K562 (cell line): ENCODE results near the gene POLR2A. TPM values are rescaled to one million over a fixed set of nuclear protein-coding genes. Genes with fewer than 3 reads are reported as not detected.

Experiments
- BMI1 ChIP-seq: fragments of 150-350 bp; IDR thresholded peaks from 2 replicates; pipeline ENCODE4 v1.6.1; 2014; ENCODE audit warnings: low read length
- CTCF ChIP-seq, 3 experiments: IDR thresholded peaks in 2 of 3; conservative IDR thresholded peaks in 1 of 3; 2 replicates each; pipeline ENCODE4 v1.5.1; 2011 to 2012; ENCODE audit warnings: low read length in 3 of 3, mild to moderate bottlenecking in 3 of 3, control low read depth in 2 of 3, improper control_type of control experiment in 1 of 3, inconsistent platforms in 1 of 3, low read depth in 1 of 3, mixed read lengths in 1 of 3, moderate library complexity in 1 of 3; ENCODE audit not compliant: insufficient read depth in 2 of 3
- FOXP1 ChIP-seq: sonication (generic); formaldehyde crosslinking; IDR thresholded peaks from 2 replicates; pipeline ENCODE4 v1.8.0; 2022; ENCODE audit warnings: mild to moderate bottlenecking, missing genetic modification reagents
- KAT7 ChIP-seq: sonication (generic); formaldehyde crosslinking; IDR thresholded peaks from 2 replicates; pipeline ENCODE4 v1.8.0; 2022; ENCODE audit warnings: missing genetic modification reagents, mild to moderate bottlenecking, borderline replicate concordance
- KDM4B ChIP-seq, 2 experiments: fragments of 450-650 bp in 1 of 2; sonication (generic) in 1 of 2; IDR thresholded peaks; 2 replicates each; pipeline ENCODE4 v1.6.1; 2016 to 2017; ENCODE audit warnings: borderline replicate concordance in 2 of 2, antibody characterized with exemption in 1 of 2, low read depth in 1 of 2, mild to moderate bottlenecking in 1 of 2
- MCM2 ChIP-seq: fragments of 450-650 bp; IDR thresholded peaks from 2 replicates; pipeline ENCODE4 v1.6.1; 2017; ENCODE audit warnings: low read depth, mild to moderate bottlenecking
- MEF2A ChIP-seq: IDR thresholded peaks from 2 replicates; pipeline ENCODE4 v1.6.1; 2011; ENCODE audit warnings: low read depth, mild to moderate bottlenecking, low read length, moderate library complexity; ENCODE audit not compliant: control insufficient read depth
- NR2C2 ChIP-seq, 2 experiments: fragments of 200-800 bp in 1 of 2; sonication (Bioruptor generic) in 1 of 2; sonication (generic) in 1 of 2; formaldehyde crosslinking in 1 of 2; IDR thresholded peaks; 2 replicates each; pipeline versions ENCODE4 v1.6.1 to v1.8.0; 2016 to 2022; ENCODE audit warnings: mild to moderate bottlenecking in 1 of 2, missing compliant biosample characterization in 1 of 2, missing genetic modification characterization in 1 of 2, missing genetic modification reagents in 1 of 2
- SAFB2 ChIP-seq: fragments of 200-400 bp; formaldehyde crosslinking; IDR thresholded peaks from 2 replicates; pipeline ENCODE4 v1.6.1; 2018; ENCODE audit warnings: borderline replicate concordance, low read length, low read depth, moderate library complexity; ENCODE audit not compliant: severe bottlenecking
- SNRNP70 ChIP-seq: fragments of 200-400 bp; formaldehyde crosslinking; optimal IDR thresholded peaks from 2 replicates; pipeline ENCODE3; 2017; ENCODE audit warnings: low read depth, low read length
- TGIF2 ChIP-seq: sonication (generic); formaldehyde crosslinking; IDR thresholded peaks from 2 replicates; pipeline ENCODE4 v1.8.1; 2022; ENCODE audit warnings: mild to moderate bottlenecking, missing genetic modification reagents, moderate library complexity
- ZBTB33 ChIP-seq: sonication (generic); formaldehyde crosslinking; IDR thresholded peaks from 2 replicates; pipeline ENCODE4 v1.8.1; 2023; ENCODE audit warnings: mild to moderate bottlenecking, missing genetic modification reagents
- ZBTB43 ChIP-seq: sonication (generic); formaldehyde crosslinking; IDR thresholded peaks from 2 replicates; pipeline ENCODE4 v1.8.0; 2023; ENCODE audit warnings: mild to moderate bottlenecking, missing genetic modification reagents
- ZC3H4 ChIP-seq: sonication (generic); formaldehyde crosslinking; IDR thresholded peaks from 2 replicates; pipeline ENCODE4 v1.9.0; 2021; ENCODE audit warnings: missing genetic modification reagents, borderline replicate concordance
- ZKSCAN1 ChIP-seq: fragments of 150-350 bp; IDR thresholded peaks from 2 replicates; pipeline ENCODE4 v1.6.1; 2016; ENCODE audit warnings: low read depth, low read length
- ZNF592 ChIP-seq: fragments of 450-650 bp; IDR thresholded peaks from 2 replicates; pipeline ENCODE4 v1.6.1; 2017; ENCODE audit warnings: antibody characterized with exemption, mild to moderate bottlenecking
- ZNF717 ChIP-seq: fragments of 250-450 bp; sonication (Bioruptor Pico); IDR thresholded peaks from 2 replicates; pipeline ENCODE4 v1.5.0; 2021
- polyA plus RNA-seq, 8 experiments: library from polyadenylated mRNA; depleted of rRNA in 4 of 8; stranded (reverse) in 5 of 8; unstranded in 3 of 8; fragments of >200 nt; fragmentation: Nextera tagmentation in 2 of 8; fragmentation: Illumina TruSeq in 1 of 8; extraction: Ambion mirVana in 2 of 8; extraction: Trizol in 1 of 8; gene quantifications; 2 replicates each; pipeline versions ENCODE4 v1.2.1 to v1.2.3, GENCODE V29; 2011 to 2014; ENCODE audit warnings: inconsistent platforms in 1 of 8, missing spikeins in 1 of 8
- total RNA-seq, 7 experiments: library from RNA; depleted of rRNA in 6 of 7; stranded (reverse); fragments of >200 nt in 6 of 7; fragmentation: Illumina TruSeq in 2 of 7; extraction: Trizol in 2 of 7; gene quantifications; 2 replicates each; pipeline versions ENCODE4 v1.2.1 to v1.2.3, GENCODE V29; 2011 to 2021; ENCODE audit warnings: low replicate concordance in 1 of 7

Gene POLR2A
- total and polyA plus RNA-seq, 9 of the 15 experiments (the other 6 are each of a cell fraction or from before 2014, with no cell fraction given): 1.3 to 109 (median 12.4) TPM

- TF ChIP-seq KDM4B (IDR thresholded peaks at IDR 0.05; ENCODE audit: borderline replicate concordance in 2 of 2, low read depth in 1 of 2) (peak in 1 of 2 experiments; percentile 63; a peak in 1 of 4 replicates), ZBTB33 (CRISPR knock-in tag) (peak; percentile 84), SAFB2 (no peak), TGIF2 (CRISPR knock-in tag) (no peak), CTCF (IDR thresholded peaks at IDR 0.05 in 2 of 3, conservative IDR thresholded peaks at IDR 0.05 in 1 of 3; ENCODE audit: insufficient read depth in 2 of 3, low read depth in 1 of 3, low read length in 3 of 3) (peak in 2 of 3 experiments; percentile 10 to 16; a peak in 1 of 6 replicates), FOXP1 (no peak), MCM2 (no peak), ZC3H4 (no peak), MEF2A (no peak), ZNF592 (no peak), SNRNP70 (no peak), ZKSCAN1 (no peak), NR2C2 (CRISPR knock-in tag; IDR thresholded peaks at IDR 0.05) (no peak), NR2C2 (tag; IDR thresholded peaks at IDR 0.05) (peak; percentile 78), KAT7 (CRISPR knock-in tag) (no peak), BMI1 (no peak), ZBTB43 (CRISPR knock-in tag) (no peak), ZNF717 (CRISPR knock-in tag) (no peak)
These were observed 39.2 kb upstream of the POLR2A start, which contains the start of gene CHRNB1 (continued) for GRCh38 chr17:7444682-7445618.
